ENCODE measurements around the gene MCHR1. TPM values are rescaled to one million over a fixed set of nuclear protein-coding genes. Genes with fewer than 3 reads are reported as not detected.

MCHR1 gene
- total and polyA plus RNA-seq, 2 donors (not counting 1 experiment from before 2014, with no cell fraction given), result 0.20 to 0.99 TPM

GRCh38 chr22:40636380-40637182 is 42.7 kb upstream of the MCHR1 start, which contains the start of gene MRTFA:
Gene MRTFA, minus strand, starts transcription at chr22:40636719.
- Histone ChIP-seq H3K4me2 (ENCODE audit: extremely low read depth, insufficient read depth, low read length) (peak within 1 kb of the TSS; percentile 97), H3K79me2 (ENCODE audit: control insufficient read depth, insufficient read depth, low read length) (peaks cover 47% of the 10 kb centered on the region), H3K4me1 (ENCODE audit: control insufficient read depth, extremely low read depth, insufficient read depth, low read length) (peaks cover 5% of the 10 kb centered on the region), H4K20me1 (ENCODE audit: control insufficient read depth, extremely low read depth, insufficient read depth, low read length) (no peaks in the 10 kb centered on the region), H3K9me3 (ENCODE audit: control insufficient read depth, insufficient read depth, low read depth, low read length) (no peaks in the 10 kb centered on the region), H3K27me3 (ENCODE audit: control insufficient read depth, insufficient read depth, low read length) (no peaks in the 10 kb centered on the region), H3K27ac (ENCODE audit: insufficient read depth, low read length) (peak within 1 kb of the TSS; percentile 94), H3K36me3 (ENCODE audit: control insufficient read depth, insufficient read depth, low read length) (no peaks in the 10 kb centered on the region), H3K9ac (ENCODE audit: insufficient read depth, low read length) (peak within 1 kb of the TSS; percentile 94), H3K4me3 (replicated peaks in 1 of 4; ENCODE audit: control extremely low read depth in 1 of 4, insufficient read depth in 1 of 4, low read depth in 3 of 4, low read length in 4 of 4) (peak within 1 kb of the TSS; percentile 69 to 93 (median 86)), H2AFZ (ENCODE audit: low read length) (peak within 1 kb of the TSS; percentile 94)
- TF ChIP-seq CTCF (conservative IDR thresholded peaks at IDR 0.05 in 1 of 2, IDR thresholded peaks at IDR 0.05 in 1 of 2; ENCODE audit: low read depth in 1 of 2, low read length in 2 of 2), result no peak
- no peak for TF ChIP-seq EZH2 (IDR thresholded peaks at IDR 0.05; ENCODE audit: low read length, missing control alignments)
- peak; percentile 100 for DNase-seq (ENCODE audit: low read depth in 2 of 2)

GRCh38 chr22:40637183-40638150 is 41.8 kb upstream of the MCHR1 start:
- Histone ChIP-seq H3K4me1 (ENCODE audit: control insufficient read depth, extremely low read depth, insufficient read depth, low read length) (peaks cover 5% of the 10 kb centered on the region), H3K79me2 (ENCODE audit: control insufficient read depth, insufficient read depth, low read length) (peaks cover 38% of the 10 kb centered on the region), H4K20me1 (ENCODE audit: control insufficient read depth, extremely low read depth, insufficient read depth, low read length) (no peaks in the 10 kb centered on the region), H3K36me3 (ENCODE audit: control insufficient read depth, insufficient read depth, low read length) (no peaks in the 10 kb centered on the region), H3K27ac (ENCODE audit: insufficient read depth, low read length) (peak overlapping the region; percentile 94), H3K9ac (ENCODE audit: insufficient read depth, low read length) (peak overlapping the region; percentile 73), H3K27me3 (ENCODE audit: control insufficient read depth, insufficient read depth, low read length) (no peaks in the 10 kb centered on the region), H3K4me2 (ENCODE audit: extremely low read depth, insufficient read depth, low read length) (peak overlapping the region; percentile 94), H3K4me3 (replicated peaks in 1 of 4; ENCODE audit: control extremely low read depth in 1 of 4, insufficient read depth in 1 of 4, low read depth in 3 of 4, low read length in 4 of 4) (peak overlapping the region; percentile 67 to 92 (median 76)), H2AFZ (ENCODE audit: low read length) (peak overlapping the region; percentile 94), H3K9me3 (ENCODE audit: control insufficient read depth, insufficient read depth, low read depth, low read length) (no peaks in the 10 kb centered on the region)
- no peak for DNase-seq (ENCODE audit: low read depth in 2 of 2)
- TF ChIP-seq EZH2 (IDR thresholded peaks at IDR 0.05; ENCODE audit: low read length, missing control alignments), result no peak

- H3K79me2 ChIP-seq (ENCODE audit: control insufficient read depth, insufficient read depth, low read length), result peaks cover 30% of the 10 kb centered on the region
- H3K27ac ChIP-seq (ENCODE audit: insufficient read depth, low read length), result no peak overlapping the region
- no peak overlapping the region for H3K4me2 ChIP-seq (ENCODE audit: extremely low read depth, insufficient read depth, low read length)
- H3K4me3 ChIP-seq (replicated peaks in 1 of 4; ENCODE audit: control extremely low read depth in 1 of 4, insufficient read depth in 1 of 4, low read depth in 3 of 4, low read length in 4 of 4), result no peak overlapping the region
- DNase-seq (ENCODE audit: low read depth in 2 of 2), result no peak
- H3K9me3 ChIP-seq (ENCODE audit: control insufficient read depth, insufficient read depth, low read depth, low read length), result no peaks in the 10 kb centered on the region
- no peaks in the 10 kb centered on the region for H3K36me3 ChIP-seq (ENCODE audit: control insufficient read depth, insufficient read depth, low read length)
- H3K27me3 ChIP-seq (ENCODE audit: control insufficient read depth, insufficient read depth, low read length), result no peaks in the 10 kb centered on the region
- TF ChIP-seq CTCF (conservative IDR thresholded peaks at IDR 0.05 in 1 of 2, IDR thresholded peaks at IDR 0.05 in 1 of 2; ENCODE audit: low read depth in 1 of 2, low read length in 2 of 2) (no peak), EZH2 (IDR thresholded peaks at IDR 0.05; ENCODE audit: low read length, missing control alignments) (no peak)
- no peaks in the 10 kb centered on the region for H4K20me1 ChIP-seq (ENCODE audit: control insufficient read depth, extremely low read depth, insufficient read depth, low read length)
- no peak overlapping the region for H2AFZ ChIP-seq (ENCODE audit: low read length)
- H3K9ac ChIP-seq (ENCODE audit: insufficient read depth, low read length), result no peak overlapping the region
- H3K4me1 ChIP-seq (ENCODE audit: control insufficient read depth, extremely low read depth, insufficient read depth, low read length), result peaks cover 5% of the 10 kb centered on the region
Observed at GRCh38 chr22:40638261-40638660, 41.0 kb upstream of the MCHR1 start.

Measured in fibroblast of lung (primary cell).